ENCODE results near the gene ENAH.

DNA sequence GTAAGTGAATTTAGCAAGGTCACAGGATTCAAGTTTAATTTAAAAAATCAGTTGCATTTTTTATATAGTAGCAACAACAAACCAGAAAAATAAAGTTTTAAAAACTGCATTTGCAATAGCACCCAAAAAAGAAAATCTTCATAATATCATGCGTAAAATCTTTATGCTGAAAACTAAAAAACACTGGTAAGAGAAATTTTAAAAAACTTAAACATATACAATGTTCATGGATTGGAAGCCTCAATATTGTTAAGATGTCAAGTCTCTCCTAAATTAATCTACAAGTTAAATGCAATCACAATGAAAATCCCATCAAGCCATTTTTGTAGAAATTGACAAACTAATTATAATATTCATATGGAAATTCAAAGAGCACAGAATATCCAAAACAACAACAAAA, 65.6 kb downstream of the ENAH start:
- TF ChIP-seq CTCF (IDR thresholded peaks at IDR 0.05) = no peak
- TF ChIP-seq POLR2A (IDR thresholded peaks at IDR 0.05) = no peak

All from esophagus squamous epithelium (tissue), 4 donors.